Measurements from ENCODE around the gene ZNF467.

Gene ZNF467

DNA sequence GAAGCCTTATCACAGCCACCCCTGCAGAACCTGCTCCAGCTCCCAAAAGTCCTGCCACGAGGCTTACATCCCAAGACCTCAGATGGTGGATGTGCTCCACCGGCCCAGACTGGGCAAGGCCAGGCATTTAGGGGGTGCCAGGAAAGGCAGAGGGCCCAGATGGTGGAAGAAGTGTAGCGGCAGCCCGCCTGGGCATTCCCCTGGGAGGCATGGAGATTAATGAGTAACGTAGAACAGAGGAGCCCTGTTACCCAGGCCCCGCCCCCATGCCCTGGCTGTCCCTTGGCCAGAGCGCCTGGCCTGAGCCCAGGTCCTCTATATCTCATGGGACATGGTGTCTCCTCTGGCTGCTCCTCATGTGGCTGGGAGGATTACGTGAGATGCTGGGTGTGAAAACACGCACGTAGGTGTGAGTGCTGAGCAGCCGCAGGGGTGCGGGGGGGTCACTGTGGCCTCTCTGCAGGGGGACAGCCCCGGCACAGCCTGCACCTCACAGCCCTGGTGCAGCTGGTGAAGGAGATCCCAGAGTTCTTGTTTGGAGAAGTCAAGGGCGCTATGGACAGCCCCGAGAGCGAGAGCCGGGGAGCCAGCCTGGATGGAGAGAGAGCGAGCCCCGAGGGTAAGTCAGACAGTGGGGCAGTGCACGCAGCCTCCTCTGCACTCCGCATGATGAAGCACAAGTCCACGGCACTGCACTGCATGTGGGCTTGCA, 52.9 kb downstream of the ZNF467 start:
- H3K4me1 ChIP-seq (ENCODE audit: control insufficient read depth, insufficient read depth, low read depth, low read length): peaks cover 40% of the 10 kb centered on the region

GRCh38 chr7:149719912-149720335, 53.5 kb downstream of the ZNF467 start:
- Histone ChIP-seq H2BK120ac (ENCODE audit: low read depth, low read length) (no peak overlapping the region), H3K4ac (ENCODE audit: low read depth in 1 of 2, low read length in 2 of 2) (no peak overlapping the region), H2BK12ac (ENCODE audit: low read length in 2 of 2) (no peak overlapping the region), H3K79me1 (replicated peaks; ENCODE audit: low read length, poor library complexity, severe bottlenecking) (peaks cover 34% of the 10 kb centered on the region), H3K4me3 (ENCODE audit: insufficient read depth in 1 of 2, low read depth in 1 of 2, low read length in 2 of 2) (no peak overlapping the region), H4K8ac (ENCODE audit: low read length) (no peak overlapping the region), H2BK15ac (ENCODE audit: low read depth, poor library complexity, severe bottlenecking) (no peak overlapping the region), H2AFZ (ENCODE audit: low read depth, low read length) (no peak overlapping the region), H3K18ac (ENCODE audit: low read depth in 1 of 2, low read length in 2 of 2) (no peak overlapping the region), H3K36me3 (ENCODE audit: control insufficient read depth in 1 of 2, insufficient read depth in 2 of 2, low read depth in 1 of 2, low read length in 2 of 2) (peaks cover 30 to 47% of the 10 kb centered on the region in 2 experiments), H3K4me2 (ENCODE audit: low read length, poor library complexity, severe bottlenecking) (peak overlapping the region; percentile 30), H3K27me3 (ENCODE audit: control insufficient read depth in 1 of 2, insufficient read depth in 1 of 2, low read length in 2 of 2) (no peaks in the 10 kb centered on the region), H3K4me1 (ENCODE audit: control insufficient read depth, insufficient read depth, low read depth, low read length) (peaks cover 41% of the 10 kb centered on the region), H3K9ac (ENCODE audit: low read length) (no peak overlapping the region), H3K23ac (ENCODE audit: low read length in 2 of 2) (no peak overlapping the region), H2AK5ac (ENCODE audit: low read length, severe bottlenecking) (peak overlapping the region; percentile 30), H2BK5ac (ENCODE audit: low read depth, low read length, poor library complexity, severe bottlenecking) (no peak overlapping the region), H3K9me3 (ENCODE audit: control insufficient read depth, low read length) (no peaks in the 10 kb centered on the region), H4K91ac (ENCODE audit: low read length) (no peak overlapping the region), H3K27ac (ENCODE audit: low read length, poor library complexity, severe bottlenecking) (peak overlapping the region; percentile 42), H3K14ac (ENCODE audit: low read length in 2 of 2) (no peak overlapping the region)
- no peak for DNase-seq
- 91% methylated on average over 4 of the region's 5 CpGs for WGBS

More for the DNA sequence above, 52.9 kb downstream of the ZNF467 start:
- Histone ChIP-seq H2AFZ (ENCODE audit: low read depth, low read length) (no peak overlapping the region), H4K91ac (ENCODE audit: low read length) (peak overlapping the region; percentile 16), H3K9me3 (ENCODE audit: control insufficient read depth, low read length) (no peaks in the 10 kb centered on the region), H3K4me3 (ENCODE audit: insufficient read depth in 1 of 2, low read depth in 1 of 2, low read length in 2 of 2) (no peak overlapping the region), H3K18ac (ENCODE audit: low read depth in 1 of 2, low read length in 2 of 2) (no peak overlapping the region), H2AK5ac (ENCODE audit: low read length, severe bottlenecking) (no peak overlapping the region), H2BK120ac (ENCODE audit: low read depth, low read length) (no peak overlapping the region), H2BK12ac (ENCODE audit: low read length in 2 of 2) (no peak overlapping the region), H3K4ac (ENCODE audit: low read depth in 1 of 2, low read length in 2 of 2) (no peak overlapping the region), H3K23ac (ENCODE audit: low read length in 2 of 2) (no peak overlapping the region), H3K79me1 (replicated peaks; ENCODE audit: low read length, poor library complexity, severe bottlenecking) (peaks cover 34% of the 10 kb centered on the region), H4K8ac (ENCODE audit: low read length) (no peak overlapping the region), H3K4me2 (ENCODE audit: low read length, poor library complexity, severe bottlenecking) (peak overlapping the region; percentile 30), H2BK15ac (ENCODE audit: low read depth, poor library complexity, severe bottlenecking) (no peak overlapping the region), H3K14ac (ENCODE audit: low read length in 2 of 2) (no peak overlapping the region), H3K36me3 (ENCODE audit: control insufficient read depth in 1 of 2, insufficient read depth in 2 of 2, low read depth in 1 of 2, low read length in 2 of 2) (peaks cover 35 to 53% of the 10 kb centered on the region in 2 experiments), H2BK5ac (ENCODE audit: low read depth, low read length, poor library complexity, severe bottlenecking) (no peak overlapping the region), H3K27ac (ENCODE audit: low read length, poor library complexity, severe bottlenecking) (peak overlapping the region; percentile 42), H3K27me3 (ENCODE audit: control insufficient read depth in 1 of 2, insufficient read depth in 1 of 2, low read length in 2 of 2) (no peaks in the 10 kb centered on the region), H3K9ac (ENCODE audit: low read length) (no peak overlapping the region)
- WGBS: 91% methylated on average over 22 of the region's 22 CpGs
- DNase-seq: no peak

DNA sequence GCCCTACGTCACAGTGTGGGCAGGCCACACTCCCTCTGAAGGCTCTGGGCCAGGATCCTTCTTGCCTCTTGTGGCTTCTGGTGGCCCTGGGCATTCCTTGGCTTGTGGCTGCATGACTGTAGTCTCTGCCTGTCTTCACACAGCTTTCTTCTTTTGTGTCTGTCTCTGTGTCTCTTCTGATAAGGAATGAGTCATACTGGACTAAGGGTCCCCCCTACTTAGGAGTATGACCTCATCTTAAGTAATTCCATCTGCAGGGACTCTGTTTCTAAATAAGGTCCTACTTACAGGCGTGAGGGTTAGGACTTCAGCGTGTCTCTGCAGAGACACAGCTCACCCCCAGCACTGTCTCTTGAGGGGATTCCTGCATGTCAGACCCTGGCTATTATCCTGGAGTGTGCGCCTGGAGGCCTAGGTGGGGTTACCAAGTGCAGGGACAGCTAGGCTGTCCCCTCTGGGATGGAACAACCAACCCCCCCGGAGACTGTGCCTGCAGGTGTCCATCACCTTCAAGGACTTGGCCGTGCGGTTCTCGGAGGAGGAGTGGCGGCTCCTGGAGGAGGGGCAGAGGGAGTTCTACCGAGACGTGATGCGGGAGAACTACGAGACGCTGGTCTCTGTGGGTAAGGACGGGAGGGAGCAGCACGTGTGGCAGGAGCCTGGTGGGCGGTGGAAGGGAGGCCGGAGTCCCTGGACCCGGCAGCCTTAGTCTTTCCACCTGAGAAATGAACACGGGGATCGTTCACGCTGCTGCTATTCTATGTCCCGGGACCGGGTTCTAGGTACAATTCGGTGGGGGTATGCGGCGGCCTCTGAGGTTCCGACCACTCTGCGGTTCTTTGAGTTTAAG, 54.1 kb downstream of the ZNF467 start:
- Histone ChIP-seq H3K27ac (ENCODE audit: low read length, poor library complexity, severe bottlenecking) (no peak overlapping the region), H3K4me3 (ENCODE audit: insufficient read depth in 1 of 2, low read depth in 1 of 2, low read length in 2 of 2) (no peak overlapping the region), H3K14ac (ENCODE audit: low read length in 2 of 2) (no peak overlapping the region), H2BK120ac (ENCODE audit: low read depth, low read length) (no peak overlapping the region), H3K79me1 (replicated peaks; ENCODE audit: low read length, poor library complexity, severe bottlenecking) (peaks cover 34% of the 10 kb centered on the region), H3K36me3 (ENCODE audit: control insufficient read depth in 1 of 2, insufficient read depth in 2 of 2, low read depth in 1 of 2, low read length in 2 of 2) (peaks cover 29 to 40% of the 10 kb centered on the region in 2 experiments), H2BK12ac (ENCODE audit: low read length in 2 of 2) (no peak overlapping the region), H2BK5ac (ENCODE audit: low read depth, low read length, poor library complexity, severe bottlenecking) (no peak overlapping the region), H3K18ac (ENCODE audit: low read depth in 1 of 2, low read length in 2 of 2) (no peak overlapping the region), H3K4ac (ENCODE audit: low read depth in 1 of 2, low read length in 2 of 2) (no peak overlapping the region), H2AFZ (ENCODE audit: low read depth, low read length) (no peak overlapping the region), H4K8ac (ENCODE audit: low read length) (no peak overlapping the region), H3K23ac (ENCODE audit: low read length in 2 of 2) (no peak overlapping the region), H2AK5ac (ENCODE audit: low read length, severe bottlenecking) (peak overlapping the region; percentile 47), H3K4me2 (ENCODE audit: low read length, poor library complexity, severe bottlenecking) (no peak overlapping the region), H3K9me3 (ENCODE audit: control insufficient read depth, low read length) (no peaks in the 10 kb centered on the region), H3K27me3 (ENCODE audit: control insufficient read depth in 1 of 2, insufficient read depth in 1 of 2, low read length in 2 of 2) (no peaks in the 10 kb centered on the region), H3K9ac (ENCODE audit: low read length) (no peak overlapping the region), H3K4me1 (ENCODE audit: control insufficient read depth, insufficient read depth, low read depth, low read length) (peaks cover 37% of the 10 kb centered on the region), H4K91ac (ENCODE audit: low read length) (no peak overlapping the region), H2BK15ac (ENCODE audit: low read depth, poor library complexity, severe bottlenecking) (no peak overlapping the region)
- 81% methylated on average over 29 of the region's 29 CpGs for WGBS
- DNase-seq: peak; percentile 76

DNA sequence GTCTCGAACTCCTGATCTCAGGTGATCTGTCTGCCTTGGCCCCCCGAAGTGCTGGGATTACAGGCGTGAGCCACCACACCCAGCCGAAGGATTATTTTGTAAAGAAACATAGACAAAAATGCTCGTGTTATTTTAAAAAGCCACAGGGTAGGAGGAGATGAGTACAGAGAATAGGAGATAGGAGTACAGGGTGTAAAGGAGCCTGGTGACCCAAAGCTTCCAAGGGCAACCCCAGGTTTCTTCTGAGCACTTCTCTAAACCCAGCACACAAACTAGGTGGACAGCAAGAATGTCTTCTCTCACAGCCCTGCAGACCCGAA, 54.7 kb downstream of the ZNF467 start:
- no peak overlapping the region for H3K18ac ChIP-seq (ENCODE audit: low read depth in 1 of 2, low read length in 2 of 2)
- no peak for DNase-seq
- no peak overlapping the region for H2BK15ac ChIP-seq (ENCODE audit: low read depth, poor library complexity, severe bottlenecking)
- H2BK120ac ChIP-seq (ENCODE audit: low read depth, low read length): no peak overlapping the region
- H3K14ac ChIP-seq (ENCODE audit: low read length in 2 of 2): no peak overlapping the region
- H2AFZ ChIP-seq (ENCODE audit: low read depth, low read length): no peak overlapping the region
- H2BK12ac ChIP-seq (ENCODE audit: low read length in 2 of 2): no peak overlapping the region
- no peak overlapping the region for H3K23ac ChIP-seq (ENCODE audit: low read length in 2 of 2)
- H3K9ac ChIP-seq (ENCODE audit: low read length): no peak overlapping the region
- H3K4me2 ChIP-seq (ENCODE audit: low read length, poor library complexity, severe bottlenecking): no peak overlapping the region
- peaks cover 25 to 36% of the 10 kb centered on the region in 2 experiments for H3K36me3 ChIP-seq (ENCODE audit: control insufficient read depth in 1 of 2, insufficient read depth in 2 of 2, low read depth in 1 of 2, low read length in 2 of 2)
- H3K27me3 ChIP-seq (ENCODE audit: control insufficient read depth in 1 of 2, insufficient read depth in 1 of 2, low read length in 2 of 2): no peaks in the 10 kb centered on the region
- H2AK5ac ChIP-seq (ENCODE audit: low read length, severe bottlenecking): no peak overlapping the region
- H4K91ac ChIP-seq (ENCODE audit: low read length): no peak overlapping the region
- H3K4me1 ChIP-seq (ENCODE audit: control insufficient read depth, insufficient read depth, low read depth, low read length): peaks cover 43% of the 10 kb centered on the region
- no peak overlapping the region for H2BK5ac ChIP-seq (ENCODE audit: low read depth, low read length, poor library complexity, severe bottlenecking)
- H3K4me3 ChIP-seq (ENCODE audit: insufficient read depth in 1 of 2, low read depth in 1 of 2, low read length in 2 of 2): no peak overlapping the region
- 92% methylated on average over 6 of the region's 6 CpGs for WGBS
- no peaks in the 10 kb centered on the region for H3K9me3 ChIP-seq (ENCODE audit: control insufficient read depth, low read length)
- no peak overlapping the region for H3K4ac ChIP-seq (ENCODE audit: low read depth in 1 of 2, low read length in 2 of 2)
- no peak overlapping the region for H4K8ac ChIP-seq (ENCODE audit: low read length)
- H3K79me1 ChIP-seq (replicated peaks; ENCODE audit: low read length, poor library complexity, severe bottlenecking): peaks cover 34% of the 10 kb centered on the region
- H3K27ac ChIP-seq (ENCODE audit: low read length, poor library complexity, severe bottlenecking): no peak overlapping the region
